HepG2 (cell line): ENCODE measurements around the gene RAP2A. TPM values are rescaled to one million over a fixed set of nuclear protein-coding genes. Genes with fewer than 3 reads are reported as not detected.

ENCODE experiments used
- ATAC-seq: fragments of 200-7000 bp; cut with Tn5 transposase; 3 replicates; pipeline ENCODE4 v1.9.1; 2020; ENCODE audit warnings: mild to moderate bottlenecking, moderate library complexity
- BruUV-seq: library from RNA; stranded (reverse); fragments of 400-500 nt; replicated peaks from 2 replicates; lab custom pipeline; 2021; lab: Mats Ljungman, UMichigan
- CTCF ChIA-PET: fragments of 300-600 bp; formaldehyde crosslinking; extraction: SDS; loops from one replicate; lab custom pipeline; 2021; ENCODE audit warnings: low total read pairs, inconsistent platforms, low intra/inter-chr PET ratio; lab: Yijun Ruan, JAX
- POLR2A ChIA-PET: fragments of 350-600 bp; sonication (Branson Sonifier 250); formaldehyde crosslinking; loops from one replicate; lab custom pipeline; 2020; ENCODE audit warnings: antibody characterized with exemption, inconsistent platforms; lab: Yijun Ruan, JAX
- DNase-seq: peaks from one replicate; pipeline ENCODE4 v3.0.0-alpha.2; 2015; ENCODE audit warnings: low spot score
- FAIRE-seq: peaks from 3 replicates; lab custom pipeline; 2011; peaks lifted over from hg19 to GRCh38; lab: Jason Lieb, UNC
- H2AFZ ChIP-seq: one replicate; pipeline ENCODE4 v1.6.1; 2011; ENCODE audit warnings: low read length, inconsistent platforms
- H3K27ac ChIP-seq: fragments of 300-600 bp; 3 replicates; pipeline ENCODE4 v1.8.0; 2011; ENCODE audit warnings: mixed run types, mild to moderate bottlenecking, mixed read lengths, low read length, inconsistent platforms; ENCODE audit not compliant: insufficient read depth; ENCODE audit errors: extremely low read length
- H3K27me3 ChIP-seq, 2 experiments: fragments of 200-600 bp in 1 of 2; 2 replicates in 1 of 2; 3 replicates in 1 of 2; pipeline versions ENCODE4 v1.6.0 to v1.8.0; 2011; ENCODE audit warnings: low read length in 2 of 2, mild to moderate bottlenecking in 2 of 2, moderate library complexity in 2 of 2, inconsistent platforms in 1 of 2; ENCODE audit not compliant: insufficient read depth in 2 of 2, control insufficient read depth in 1 of 2
- H3K36me3 ChIP-seq, 2 experiments: fragments of 200-600 bp in 1 of 2; replicated peaks in 1 of 2; 2 replicates in 1 of 2; 3 replicates in 1 of 2; pipeline versions ENCODE4 v1.5.1 to v1.8.0; 2011; ENCODE audit warnings: low read length in 2 of 2, inconsistent platforms in 1 of 2; ENCODE audit not compliant: insufficient read depth in 2 of 2, control insufficient read depth in 1 of 2
- H3K4me1 ChIP-seq: 2 replicates; pipeline ENCODE4 v1.5.1; 2012; ENCODE audit warnings: low read length, inconsistent platforms; ENCODE audit not compliant: insufficient read depth
- H3K4me2 ChIP-seq: 2 replicates; pipeline ENCODE4 v1.6.0; 2011; ENCODE audit warnings: low read depth, low read length, inconsistent platforms
- H3K4me3 ChIP-seq, 3 experiments: fragments of 200-600 bp in 1 of 3; sonication (generic), shearing (Covaris generic) in 1 of 3; replicated peaks in 1 of 3; 2 replicates each; pipeline ENCODE4 v1.5.1; 2011 to 2016; ENCODE audit warnings: low read length in 3 of 3, inconsistent platforms in 2 of 3, low read depth in 2 of 3, mild to moderate bottlenecking in 2 of 3, control low read depth in 1 of 3, mixed read lengths in 1 of 3; ENCODE audit not compliant: insufficient read depth in 1 of 3
- H3K79me2 ChIP-seq: one replicate; pipeline ENCODE4 v1.6.1; 2011; ENCODE audit warnings: low read length, inconsistent platforms; ENCODE audit not compliant: insufficient read depth
- H3K9ac ChIP-seq: 2 replicates; pipeline ENCODE4 v1.6.0; 2011; ENCODE audit warnings: mild to moderate bottlenecking, low read depth, low read length, inconsistent platforms; ENCODE audit not compliant: insufficient read depth
- H3K9me3 ChIP-seq: 2 replicates; pipeline ENCODE4 v1.5.1; 2012; ENCODE audit warnings: mild to moderate bottlenecking, low read length
- H4K20me1 ChIP-seq: 2 replicates; pipeline ENCODE4 v1.6.0; 2011; ENCODE audit warnings: inconsistent platforms, mild to moderate bottlenecking, low read length, moderate library complexity; ENCODE audit not compliant: insufficient read depth
- CTCF ChIP-seq: sonication (generic); formaldehyde crosslinking; IDR thresholded peaks from 2 replicates; pipeline ENCODE4 v1.5.0; 2020; ENCODE audit warnings: mild to moderate bottlenecking, missing genetic modification reagents, moderate library complexity
- HNF4A ChIP-seq: sonication (generic); formaldehyde crosslinking; IDR thresholded peaks from 2 replicates; pipeline ENCODE4 v1.4.0; 2020; ENCODE audit warnings: missing genetic modification reagents
- RNF219 ChIP-seq: sonication (generic); formaldehyde crosslinking; IDR thresholded peaks from 2 replicates; pipeline ENCODE4 v1.5.0; 2020; ENCODE audit warnings: mild to moderate bottlenecking, missing genetic modification reagents
- SKI ChIP-seq: fragments of 450-650 bp; IDR thresholded peaks from one replicate; pipeline ENCODE4 v1.6.1; 2018; ENCODE audit warnings: mild to moderate bottlenecking; ENCODE audit not compliant: partially characterized antibody
- SRSF9 ChIP-seq: fragments of 200-400 bp; formaldehyde crosslinking; IDR thresholded peaks from 2 replicates; pipeline ENCODE4 v1.6.1; 2018; ENCODE audit warnings: borderline replicate concordance, mild to moderate bottlenecking, low read depth, low read length; ENCODE audit not compliant: insufficient read depth, poor library complexity, severe bottlenecking
- ZFP91 ChIP-seq: sonication (generic); formaldehyde crosslinking; IDR thresholded peaks from 2 replicates; pipeline ENCODE4 v1.9.0; 2022; ENCODE audit warnings: missing genetic modification reagents, mild to moderate bottlenecking, borderline replicate concordance
- ZHX2 ChIP-seq, 2 experiments: sonication (generic) in 1 of 2; formaldehyde crosslinking in 1 of 2; IDR thresholded peaks; 2 replicates each; pipeline versions ENCODE4 v1.6.1 to v1.9.0; 2014 to 2022; ENCODE audit warnings: antibody characterized with exemption in 1 of 2, borderline replicate concordance in 1 of 2, inconsistent platforms in 1 of 2, low read depth in 1 of 2, missing genetic modification reagents in 1 of 2
- ZNF17 ChIP-seq: sonication (generic); formaldehyde crosslinking; IDR thresholded peaks from 2 replicates; pipeline ENCODE4 v1.5.0; 2020; ENCODE audit warnings: mild to moderate bottlenecking, missing genetic modification reagents
- ZNF496 ChIP-seq: sonication (generic); formaldehyde crosslinking; IDR thresholded peaks from 2 replicates; pipeline ENCODE4 v1.8.1; 2023; ENCODE audit warnings: mild to moderate bottlenecking, moderate library complexity, missing genetic modification reagents; ENCODE audit not compliant: insufficient replicate concordance
- WGBS: methylation state at CpG from one replicate; pipeline ENCODE4 v1.1.6; 2017; ENCODE audit warnings: low lambda C conversion rate; 5-methylcytosine and 5-hydroxymethylcytosine counted together
- in situ Hi-C: cut with HindIII; loops from 2 replicates; pipeline ENCODE4 v1.10.0; 2017; ENCODE audit warnings: low pct_unique_long_range_greater_than_20kb; ENCODE audit not compliant: extremely low pct_ligation_motif_present
- intact Hi-C: fragments of 100-400 bp; cut with micrococcal nuclease; formaldehyde crosslinking; loops from one replicate; pipeline ENCODE4 v1.10.0; 2022; ENCODE audit not compliant: unreplicated experiment
- polyA plus RNA-seq, 8 experiments: library from polyadenylated mRNA; depleted of rRNA in 3 of 8; stranded (reverse) in 7 of 8; unstranded in 1 of 8; fragments of >200 nt; fragmentation: Illumina TruSeq in 4 of 8; extraction: Trizol in 4 of 8; gene quantifications; 2 replicates each; pipeline versions ENCODE4 v1.2.1 to v1.2.3, GENCODE V29; 2011 to 2016; ENCODE audit warnings: low read depth in 4 of 8, missing spikeins in 1 of 8, mixed read lengths in 1 of 8; ENCODE audit not compliant: insufficient read depth in 1 of 8
- total RNA-seq, 5 experiments: library from RNA; depleted of rRNA; stranded (reverse); fragments of >200 nt; fragmentation: Illumina TruSeq; extraction: Trizol; gene quantifications; 2 replicates each; pipeline ENCODE4 v1.2.3, GENCODE V29; 2016; ENCODE audit warnings: low read depth in 1 of 5

Gene RAP2A
- total and polyA plus RNA-seq, 2 of the 13 experiments (the other 11 are each of a cell fraction or from before 2014, with no cell fraction given): 9.9 to 23.1 TPM

- in situ Hi-C loops: no loop called here
- Histone ChIP-seq H3K4me1 (peaks cover 57% of the 10 kb centered on the region), H3K36me3 (peaks cover 0 to 5% of the 10 kb centered on the region in 2 experiments; a peak in 1 of 5 replicates), H4K20me1 (no peaks in the 10 kb centered on the region), H3K27ac (peak overlapping the region; percentile 63), H2AFZ (no peak overlapping the region), H3K4me3 (peak overlapping the region; percentile 82 to 90 (median 89); a peak in 5 of 6 replicates), H3K79me2 (peaks cover 32% of the 10 kb centered on the region), H3K4me2 (peak overlapping the region; percentile 92), H3K27me3 (no peaks in the 10 kb centered on the region), H3K9me3 (no peaks in the 10 kb centered on the region), H3K9ac (peak overlapping the region; percentile 77)
- intact Hi-C loops: loop anchor here (1.0 to 10.0 kb wide), 2 partner anchors 145 to 211 kb away; partner anchors contain the start of gene MBNL2
- BruUV-seq: no TSS peak
- no peak for DNase-seq
- FAIRE-seq: no peak
- POLR2A ChIA-PET: no interaction called here
- CTCF ChIA-PET: no interaction called here
- 21% methylated on average over 3 of the region's 3 CpGs for WGBS
- TF ChIP-seq ZFP91 (CRISPR knock-in tag) (no peak), RNF219 (CRISPR knock-in tag) (no peak), ZNF17 (no peak), CTCF (CRISPR knock-in tag) (no peak), HNF4A (CRISPR knock-in tag) (no peak), SKI (no peak), SRSF9 (no peak), ZNF496 (CRISPR knock-in tag) (no peak), ZHX2 (IDR thresholded peaks at IDR 0.05; ENCODE audit: low read depth) (no peak), ZHX2 (CRISPR knock-in tag; IDR thresholded peaks at IDR 0.05; ENCODE audit: borderline replicate concordance) (no peak)
- ATAC-seq: no peak
These were observed 1.4 kb downstream of the RAP2A start for GRCh38 chr13:97435323-97435722.
